ENCODE measurements around the gene NCOA1.
"Not testable (repeated sequence)": the region's sequence is repeated elsewhere in the genome, so short reads cannot be mapped to it uniquely, and the experiment has no call there.

NCOA1 gene

GRCh38 chr2:24546669-24547068 lies 55.6 kb downstream of the NCOA1 start:
- no peak overlapping the region for H3K4me3 ChIP-seq (ENCODE audit: low read depth, low read length)
- no peak for TF ChIP-seq CTCF (conservative IDR thresholded peaks at IDR 0.05; ENCODE audit: low read depth, low read length)
- no peak for DNase-seq (ENCODE audit: low read depth)

GRCh38 chr2:24548058-24548457 lies 57.0 kb downstream of the NCOA1 start:
- no peak overlapping the region for H3K4me3 ChIP-seq (ENCODE audit: low read depth, low read length)
- DNase-seq (ENCODE audit: low read depth), result no peak
- TF ChIP-seq CTCF (conservative IDR thresholded peaks at IDR 0.05; ENCODE audit: low read depth, low read length), result no peak

- peak; percentile 6 for DNase-seq (ENCODE audit: low read depth)
- H3K4me3 ChIP-seq (ENCODE audit: low read depth, low read length), result not testable (repeated sequence)
Observed at GRCh38 chr2:24550301-24550700, 59.2 kb downstream of the NCOA1 start.

GRCh38 chr2:24551016-24551415 lies 60.0 kb downstream of the NCOA1 start:
- no peak for TF ChIP-seq CTCF (conservative IDR thresholded peaks at IDR 0.05; ENCODE audit: low read depth, low read length)
- no peak for DNase-seq (ENCODE audit: low read depth)
- no peak overlapping the region for H3K4me3 ChIP-seq (ENCODE audit: low read depth, low read length)

- TF ChIP-seq CTCF (conservative IDR thresholded peaks at IDR 0.05; ENCODE audit: low read depth, low read length), result no peak
- no peak overlapping the region for H3K4me3 ChIP-seq (ENCODE audit: low read depth, low read length)
- no peak for DNase-seq (ENCODE audit: low read depth)
Observed at GRCh38 chr2:24552836-24553235, 61.8 kb downstream of the NCOA1 start.

GRCh38 chr2:24558781-24559472 lies 67.9 kb downstream of the NCOA1 start:
- H3K4me3 ChIP-seq (ENCODE audit: low read depth, low read length), result no peak overlapping the region
- DNase-seq (ENCODE audit: low read depth), result no peak
- no peak for TF ChIP-seq CTCF (conservative IDR thresholded peaks at IDR 0.05; ENCODE audit: low read depth, low read length)

- peak; percentile 37 for DNase-seq (ENCODE audit: low read depth)
- no peak for TF ChIP-seq CTCF (conservative IDR thresholded peaks at IDR 0.05; ENCODE audit: low read depth, low read length)
- no peak overlapping the region for H3K4me3 ChIP-seq (ENCODE audit: low read depth, low read length)
Observed at GRCh38 chr2:24559473-24560113, 68.5 kb downstream of the NCOA1 start.
